Heart right ventricle (tissue), 16 donors: Measurements from ENCODE around the gene CCL5. TPM values are rescaled to one million over a fixed set of nuclear protein-coding genes. Genes with fewer than 3 reads are reported as not detected.
A peak's percentile ranks its signal among the peaks of the same experiment; 100 is the strongest.
"Not testable (repeated sequence)": the region's sequence is repeated elsewhere in the genome, so short reads cannot be mapped to it uniquely, and the experiment has no call there.

ENCODE experiments used
- ATAC-seq, 8 donors: fragments of 200-7000 bp; cut with Tn5 transposase; one replicate each; pipeline ENCODE4 v1.9.1; 2020; ENCODE audit warnings: mild to moderate bottlenecking in 8 of 8, moderate library complexity in 8 of 8, moderate number of reproducible peaks in 1 of 8
- DNase-seq, 2 donors: peaks; one replicate each; pipeline ENCODE4 v3.0.0-alpha.2; 2020
- H3K27ac ChIP-seq, 10 donors: fragments of 200-600 bp; sonication (generic) in 2 of 10; one replicate each; pipeline versions ENCODE4 v1.5.0 to v1.8.0; 2020 to 2022; ENCODE audit warnings: mild to moderate bottlenecking in 3 of 10
- H3K27me3 ChIP-seq, 7 donors: fragments of 200-600 bp; one replicate each; pipeline ENCODE4 v1.8.0; 2021 to 2022; ENCODE audit warnings: mild to moderate bottlenecking in 2 of 7
- H3K36me3 ChIP-seq, 9 donors: fragments of 200-600 bp; sonication (generic) in 1 of 9; one replicate each; pipeline versions ENCODE4 v1.5.0 to v1.8.0; 2020 to 2022; ENCODE audit warnings: mild to moderate bottlenecking in 2 of 9
- H3K4me1 ChIP-seq, 9 donors: fragments of 200-600 bp; sonication (generic) in 1 of 9; one replicate each; pipeline versions ENCODE4 v1.5.0 to v1.8.0; 2020 to 2022; ENCODE audit warnings: mild to moderate bottlenecking in 4 of 9
- H3K4me3 ChIP-seq, 10 donors: fragments of 200-600 bp; sonication (generic) in 2 of 10; one replicate each; pipeline versions ENCODE4 v1.5.0 to v1.8.0; 2020 to 2022; ENCODE audit warnings: mild to moderate bottlenecking in 7 of 10, moderate library complexity in 2 of 10
- H3K9me3 ChIP-seq, 11 donors: fragments of 200-600 bp in 10 of 11; sonication (generic) in 2 of 11; one replicate each; pipeline versions ENCODE4 v1.5.0 to v1.8.0; 2013 to 2022; ENCODE audit warnings: mild to moderate bottlenecking in 2 of 11, control low read depth in 1 of 11, moderate library complexity in 1 of 11
- WGBS, 2 donors: extraction: QIAGEN DNeasy Blood & Tissue Kit; methylation state at CpG; one replicate each; pipeline ENCODE4 v1.1.7; 2013; ENCODE audit warnings: inconsistent platforms in 1 of 2; 5-methylcytosine and 5-hydroxymethylcytosine counted together
- intact Hi-C, 10 donors: fragments of 100-400 bp; cut with DNase I; formaldehyde crosslinking; loops; one replicate each; pipeline versions ENCODE4 v1.11.1 to v1.14.2; 2022
- polyA plus RNA-seq, 2 donors: library from polyadenylated mRNA; stranded (reverse); fragments of 200-250 nt; gene quantifications; one replicate each; pipeline ENCODE4 v1.2.3, GENCODE V29; 2013
- total RNA-seq, 10 donors: library from RNA; stranded (reverse); fragmentation: NEBNext Ultra II Directional in 3 of 10; extraction: Animal tissue kit (Norgen Biotek cat#: 25700) in 3 of 10; gene quantifications; one replicate each; pipeline versions ENCODE4 v1.2.1 to v1.2.4, GENCODE V29; 2021 to 2023
- TF ChIP-seq, protein P1 (sequence below), 9 donors: fragments of 200-600 bp; sonication (generic) in 2 of 9; IDR thresholded peaks; one replicate each; pipeline versions ENCODE4 v1.5.0 to v1.8.0; 2021 to 2022; ENCODE audit warnings: antibody characterized with exemption in 9 of 9, mild to moderate bottlenecking in 5 of 9, moderate library complexity in 1 of 9
- donor health status: Arrhythmogenic right ventricular cardiomyopathy.
- donor health status: ischemic (EF 13 %, LVEDD 7.1; RV severe dilation, severe dysfunction).
- donor health status: healthy with polysubstance abuse.
- donor health status: DM: no; HTN: yes; CAD: no.
- donor health status: DM: no; HTN: no; CAD: no.
- donor health status: ischemic (EF 25% LVEDD 6.9; RV normal size, moderate dysfunction).
- donor health status: ischemic (EF 25% LVEDD 5.7; RV mildly dilated, moderate dysfunction).
- donor health status: healthy.
- donor health status: DM: yes; HTN: yes; CAD: no.
- donor health status: Ischemic cardiomyopathy.
- donor health status: ischemic (EF 35%, LVEDD 5.7; RV mildly dilated, moderate dysfunction).
- donor health status: nonischemic (EF 11% LVEDD 7.7; RV severe dilation, severe dysfunction).
- donor health status: DM: yes; HTN: yes; CAD: no.
- donor health status: PGD.
- donor health status: ischemic (EF 29% LVEDD 5.4; RV normal size, mild dysfunction).
- donor health status: nonischemic (EF 23%, LVEDD 6.1; RV moderate dilation, normal function).

CCL5 gene
- total and polyA plus RNA-seq, 12 donors: 0.47 to 29.8 (median 1.4) TPM

DNA sequence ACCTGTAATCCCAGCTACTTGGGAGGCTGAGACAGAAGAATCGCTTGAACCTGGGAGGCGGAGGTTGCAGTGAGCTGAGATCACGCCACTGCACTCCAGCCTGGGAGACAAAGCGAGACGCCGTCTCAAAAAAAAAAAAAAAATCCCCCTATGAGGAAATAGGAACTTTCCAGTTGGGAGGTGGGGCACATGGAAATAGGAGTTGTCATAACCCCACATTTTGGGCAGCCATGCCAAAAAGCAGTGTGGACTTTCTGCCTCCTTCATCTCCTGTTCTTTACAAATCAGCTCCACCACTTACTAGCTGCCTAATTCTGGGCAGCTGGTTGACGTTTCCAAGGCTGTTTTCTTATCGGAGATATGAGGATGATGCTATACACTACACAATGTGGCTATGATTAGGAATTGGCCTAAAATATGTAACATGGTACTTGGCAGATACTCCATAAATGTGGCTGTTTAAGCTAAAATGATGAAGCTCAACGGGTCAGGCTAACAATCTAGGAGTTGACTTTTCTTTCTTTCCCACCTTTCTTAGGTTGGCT lies 21.5 kb upstream of the CCL5 start:
- H3K4me3 ChIP-seq: no peak overlapping the region
- no peaks in the 10 kb centered on the region for H3K36me3 ChIP-seq
- ATAC-seq (no peak), DNase-seq (no peak)
- intact Hi-C loops: no loop called here
- peaks cover 0 to 42% (median 0%) of the 10 kb centered on the region in 9 donors for H3K4me1 ChIP-seq
- peaks cover 0 to 11% (median 0%) of the 10 kb centered on the region in 7 donors for H3K27me3 ChIP-seq
- TF ChIP-seq, protein P1, sequence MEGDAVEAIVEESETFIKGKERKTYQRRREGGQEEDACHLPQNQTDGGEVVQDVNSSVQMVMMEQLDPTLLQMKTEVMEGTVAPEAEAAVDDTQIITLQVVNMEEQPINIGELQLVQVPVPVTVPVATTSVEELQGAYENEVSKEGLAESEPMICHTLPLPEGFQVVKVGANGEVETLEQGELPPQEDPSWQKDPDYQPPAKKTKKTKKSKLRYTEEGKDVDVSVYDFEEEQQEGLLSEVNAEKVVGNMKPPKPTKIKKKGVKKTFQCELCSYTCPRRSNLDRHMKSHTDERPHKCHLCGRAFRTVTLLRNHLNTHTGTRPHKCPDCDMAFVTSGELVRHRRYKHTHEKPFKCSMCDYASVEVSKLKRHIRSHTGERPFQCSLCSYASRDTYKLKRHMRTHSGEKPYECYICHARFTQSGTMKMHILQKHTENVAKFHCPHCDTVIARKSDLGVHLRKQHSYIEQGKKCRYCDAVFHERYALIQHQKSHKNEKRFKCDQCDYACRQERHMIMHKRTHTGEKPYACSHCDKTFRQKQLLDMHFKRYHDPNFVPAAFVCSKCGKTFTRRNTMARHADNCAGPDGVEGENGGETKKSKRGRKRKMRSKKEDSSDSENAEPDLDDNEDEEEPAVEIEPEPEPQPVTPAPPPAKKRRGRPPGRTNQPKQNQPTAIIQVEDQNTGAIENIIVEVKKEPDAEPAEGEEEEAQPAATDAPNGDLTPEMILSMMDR (IDR thresholded peaks at IDR 0.05): no peak
- H3K9me3 ChIP-seq: no peaks in the 10 kb centered on the region
- H3K27ac ChIP-seq: peak overlapping the region in 1 of 10 donors; percentile 71
- 78% methylated on average over 9 of the region's 9 CpGs for WGBS, 2 donors

DNA sequence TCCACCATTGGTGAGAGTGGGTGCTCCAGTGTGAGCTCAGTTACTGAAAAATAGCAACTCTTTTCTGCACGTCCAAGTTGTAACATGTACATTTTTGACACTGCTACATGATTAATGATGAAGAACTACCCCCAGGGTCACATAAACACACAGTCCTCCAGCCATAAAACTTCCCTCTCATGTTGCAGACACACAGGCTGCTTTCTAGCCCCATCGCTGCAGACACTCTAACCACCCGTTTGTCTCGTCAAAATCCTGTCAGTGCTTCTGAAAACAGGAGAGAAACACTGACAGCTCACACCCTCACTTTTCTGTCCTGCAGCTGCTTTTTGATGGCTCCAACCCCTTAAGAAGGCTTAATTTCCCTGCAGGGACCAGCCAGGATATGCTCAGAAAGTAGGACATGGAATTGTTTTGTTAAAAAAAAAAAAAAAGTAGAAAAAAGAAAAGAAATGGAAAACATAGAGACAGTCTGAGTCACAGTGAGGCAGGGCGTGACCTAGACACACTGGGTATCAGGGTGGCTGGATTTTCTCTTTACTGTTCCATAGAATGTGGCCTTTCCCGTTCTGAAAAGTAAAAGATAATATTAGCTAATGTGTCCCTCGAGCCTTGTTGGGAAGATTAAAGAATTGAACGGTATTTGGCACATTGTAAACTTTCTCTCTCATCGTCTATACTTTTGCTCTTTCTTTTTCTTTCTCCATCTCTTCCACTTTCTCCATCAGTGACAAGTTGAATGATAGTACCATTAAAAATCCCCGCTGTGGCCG lies 20.7 kb upstream of the CCL5 start:
- TF ChIP-seq, protein P1 (IDR thresholded peaks at IDR 0.05): no peak
- Histone ChIP-seq H3K4me1 (peaks cover 0 to 48% (median 0%) of the 10 kb centered on the region in 9 donors), H3K27me3 (peaks cover 0 to 7% (median 0%) of the 10 kb centered on the region in 7 donors), H3K27ac (peak overlapping the region in 1 of 10 donors; percentile 71), H3K36me3 (no peaks in the 10 kb centered on the region), H3K4me3 (no peak overlapping the region), H3K9me3 (no peaks in the 10 kb centered on the region)
- WGBS, 2 donors: 55 to 58% methylated on average over 11 of the region's 11 CpGs
- no peak for DNase-seq
- intact Hi-C loops: no loop called here
- no peak for ATAC-seq

DNA sequence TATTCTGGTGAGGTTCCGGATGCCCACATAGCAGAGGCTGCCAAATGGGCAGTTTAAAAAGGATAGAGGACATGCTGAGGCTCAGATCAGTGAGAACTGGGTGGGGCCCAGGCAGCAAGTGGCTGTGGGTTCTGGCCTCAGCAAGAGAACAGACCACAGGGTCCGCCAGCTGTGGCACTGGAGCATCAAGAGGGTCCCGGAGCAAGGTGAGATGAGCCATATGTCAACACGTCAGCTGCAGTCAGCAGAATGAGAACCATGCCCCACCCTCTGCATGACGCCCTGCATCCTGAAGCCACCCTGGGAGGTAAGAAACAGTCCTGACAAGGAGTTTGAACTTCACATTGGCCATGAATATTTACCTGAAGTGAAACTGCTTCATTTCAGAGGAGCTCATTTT lies 20.1 kb upstream of the CCL5 start:
- no peaks in the 10 kb centered on the region for H3K36me3 ChIP-seq
- peak overlapping the region in 1 of 10 donors; percentile 71 for H3K27ac ChIP-seq
- H3K4me1 ChIP-seq: peaks cover 0 to 54% (median 0%) of the 10 kb centered on the region in 9 donors
- H3K4me3 ChIP-seq: no peak overlapping the region
- intact Hi-C loops: no loop called here
- peaks cover 0 to 7% (median 0%) of the 10 kb centered on the region in 7 donors for H3K27me3 ChIP-seq
- no peak for DNase-seq
- no peaks in the 10 kb centered on the region for H3K9me3 ChIP-seq
- 79 to 86% methylated on average over 5 of the region's 5 CpGs for WGBS, 2 donors
- ATAC-seq: no peak
- TF ChIP-seq, protein P1 (IDR thresholded peaks at IDR 0.05): no peak

DNA sequence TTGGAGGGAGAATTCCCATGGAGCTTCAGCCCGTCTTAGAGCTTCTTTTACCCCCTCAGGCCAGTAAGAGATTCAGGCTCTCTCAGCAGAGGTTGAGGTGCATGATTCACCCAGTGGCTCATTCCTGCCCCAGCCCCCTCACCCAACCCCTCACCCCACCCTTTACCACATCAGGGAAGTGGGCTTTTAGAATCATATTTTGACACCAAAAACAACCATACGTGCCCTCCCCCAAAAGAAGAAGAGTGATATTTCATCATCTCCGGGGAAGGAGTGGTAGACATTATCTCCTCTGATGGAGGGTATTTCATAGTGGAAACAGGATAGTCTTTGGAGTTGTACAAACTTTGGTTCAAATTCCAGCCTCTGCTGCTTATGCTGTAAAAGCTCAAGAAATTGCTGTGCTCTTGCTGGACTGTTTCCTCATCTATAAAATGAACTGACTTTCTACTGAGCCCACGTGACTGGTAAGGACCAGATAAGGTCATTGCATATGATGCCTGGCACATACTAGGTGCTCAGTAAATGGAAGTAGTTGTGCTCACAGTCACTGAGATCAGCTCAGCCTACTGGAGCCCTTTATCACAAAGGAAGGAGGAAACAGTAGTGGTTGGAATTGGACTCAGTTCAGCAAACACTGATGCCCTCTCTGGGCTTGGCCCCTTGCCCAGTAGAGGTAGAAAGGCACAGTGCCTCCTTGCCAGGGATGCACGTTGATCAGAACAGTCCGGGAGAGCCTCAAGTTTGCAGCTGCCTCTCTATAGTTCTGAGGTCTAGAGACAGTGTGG lies 18.3 kb upstream of the CCL5 start:
- no peaks in the 10 kb centered on the region for H3K36me3 ChIP-seq
- H3K27ac ChIP-seq: peak overlapping the region in 1 of 10 donors; percentile 71
- TF ChIP-seq, protein P1 (IDR thresholded peaks at IDR 0.05): no peak
- H3K27me3 ChIP-seq: peaks cover 0 to 6% (median 0%) of the 10 kb centered on the region in 7 donors
- intact Hi-C loops: no loop called here
- peaks cover 0 to 55% (median 0%) of the 10 kb centered on the region in 9 donors for H3K4me1 ChIP-seq
- ATAC-seq (peak in 3 of 8 donors; percentile 19 to 51 (median 38)), DNase-seq (peak; percentile 9 to 19)
- WGBS, 2 donors: 59 to 66% methylated on average over 6 of the region's 6 CpGs
- no peaks in the 10 kb centered on the region for H3K9me3 ChIP-seq
- H3K4me3 ChIP-seq: no peak overlapping the region

DNA sequence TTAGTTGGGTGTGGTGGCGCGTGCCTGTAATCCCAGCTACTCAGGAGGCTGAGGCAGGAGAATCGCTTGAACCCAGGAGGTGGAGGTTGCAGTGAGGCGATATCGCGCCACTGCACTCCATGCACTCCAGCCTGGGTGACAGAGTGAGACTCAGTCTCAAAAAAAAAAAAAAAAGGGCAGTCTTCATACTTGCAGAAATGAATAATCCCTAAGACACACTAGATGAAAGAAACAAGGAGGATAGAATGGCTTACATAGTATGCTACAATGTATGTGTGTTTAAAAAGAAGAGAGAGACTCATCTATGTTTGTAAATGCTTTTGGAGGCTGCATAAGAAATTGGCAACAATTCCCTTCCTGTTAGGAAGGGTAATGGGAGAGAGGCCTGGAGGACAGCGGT lies 17.6 kb upstream of the CCL5 start:
- intact Hi-C loops, H3K36me3 ChIP-seq, DNase-seq, H3K27me3 ChIP-seq, H3K9me3 ChIP-seq, H3K4me3 ChIP-seq, ATAC-seq: not testable (repeated sequence)
- H3K27ac ChIP-seq: peak overlapping the region in 1 of 10 donors; percentile 71
- H3K4me1 ChIP-seq: peaks cover 0 to 61% (median 0%) of the 10 kb centered on the region in 9 donors
- 95 to 96% methylated on average over 7 of the region's 7 CpGs for WGBS, 2 donors
